ENCODE results near the gene TNFSF10. TPM values are rescaled to one million over a fixed set of nuclear protein-coding genes. Genes with fewer than 3 reads are reported as not detected.

Gene TNFSF10
- total and polyA plus RNA-seq, 2 of the 8 experiments (the other 6 are each of a cell fraction or from before 2014, with no cell fraction given): 0.06 TPM; not detected in 1

- CTCF ChIA-PET (ENCODE audit: partially characterized antibody): interaction anchor here (0.9 to 1.8 kb wide), 6 partner anchors 7 to 431 kb away, joined by 3 to 7 read pairs (median 4); no protein-coding TSS in a partner anchor
- Histone ChIP-seq H3K27ac (ENCODE audit: low read depth, low read length) (no peak overlapping the region), H3K4me3 (ENCODE audit: extremely low read depth in 1 of 4, insufficient read depth in 2 of 4, low read depth in 3 of 4, low read length in 4 of 4) (no peak overlapping the region), H2AK5ac (ENCODE audit: low read depth, low read length) (no peak overlapping the region), H3K27me3 (replicated peaks in 1 of 4; ENCODE audit: control insufficient read depth in 3 of 4, extremely low read depth in 1 of 4, insufficient read depth in 3 of 4, low read length in 3 of 4) (no peaks in the 10 kb centered on the region), H3K9me3 (ENCODE audit: insufficient read depth in 2 of 2, low read depth in 1 of 2, low read length in 1 of 2) (no peaks in the 10 kb centered on the region; a peak in 1 of 4 replicates), H3K56ac (replicated peaks; ENCODE audit: insufficient read length, low read depth, low read length) (no peak overlapping the region), H4K8ac (ENCODE audit: extremely low read depth, insufficient read depth, low read length) (no peak overlapping the region), H3K4me2 (ENCODE audit: insufficient read depth in 1 of 2, low read depth in 2 of 2, low read length in 2 of 2) (no peak overlapping the region), H4K20me1 (replicated peaks in 1 of 2; ENCODE audit: control insufficient read depth in 1 of 2, insufficient read depth in 2 of 2, low read length in 2 of 2) (no peaks in the 10 kb centered on the region), H4K91ac (replicated peaks; ENCODE audit: insufficient read length, low read length) (no peak overlapping the region), H3K9ac (replicated peaks in 1 of 4; ENCODE audit: extremely low read depth in 1 of 4, low read depth in 3 of 4, low read length in 3 of 4) (no peak overlapping the region), H2BK12ac (ENCODE audit: low read depth, low read length) (no peak overlapping the region), H3K23ac (ENCODE audit: insufficient read length) (no peak overlapping the region), H2BK120ac (replicated peaks; ENCODE audit: low read depth, low read length) (no peak overlapping the region), H3K4ac (replicated peaks; ENCODE audit: insufficient read length, low read depth, low read length) (no peak overlapping the region), H2BK5ac (ENCODE audit: low read depth, low read length) (no peak overlapping the region), H3K18ac (ENCODE audit: extremely low read depth, low read length) (no peak overlapping the region), H2AFZ (ENCODE audit: low read length) (no peak overlapping the region), H3K14ac (ENCODE audit: insufficient read length) (no peak overlapping the region), H4K5ac (ENCODE audit: insufficient read length, low read depth, low read length) (no peak overlapping the region), H3K79me2 (ENCODE audit: control insufficient read depth in 1 of 2, insufficient read depth in 2 of 2, low read length in 2 of 2) (no peaks in the 10 kb centered on the region), H3K79me1 (ENCODE audit: low read depth, low read length) (no peaks in the 10 kb centered on the region), H3K4me1 (replicated peaks in 1 of 4; ENCODE audit: control insufficient read depth in 3 of 4, insufficient read depth in 4 of 4, low read length in 3 of 4) (no peaks in the 10 kb centered on the region), H2BK15ac (ENCODE audit: low read length) (no peak overlapping the region), H3K36me3 (ENCODE audit: control insufficient read depth in 2 of 4, insufficient read depth in 4 of 4, low read length in 3 of 4) (no peaks in the 10 kb centered on the region), H2BK20ac (ENCODE audit: low read length) (no peak overlapping the region), H3K23me2 (ENCODE audit: low read depth, low read length) (no peaks in the 10 kb centered on the region)
- POLR2A ChIA-PET (ENCODE audit: partially characterized antibody): no interaction called here
- FAIRE-seq (no peak), DNase-seq (ENCODE audit: low read depth in 1 of 2, low spot score in 2 of 2) (no peak)
- WGBS, 2 experiments (ENCODE audit: extremely low coverage in 1 of 2, insufficient coverage in 1 of 2, insufficient read length in 1 of 2, insufficient replicate concordance in 2 of 2, low coverage in 1 of 2, low lambda C conversion rate in 2 of 2, missing lambda C conversion rate in 1 of 2): 86% methylated on average over 4 of the region's 4 CpGs; no CpG with 5 or more reads in 1 of the 2 experiments
- TF ChIP-seq EZH2 (IDR thresholded peaks at IDR 0.05; ENCODE audit: low read depth, low read length, severe bottlenecking) (no peak), CBX8 (IDR thresholded peaks at IDR 0.05; ENCODE audit: borderline replicate concordance, low read depth, low read length) (no peak), ZNF274 (IDR thresholded peaks at IDR 0.05; ENCODE audit: borderline replicate concordance, extremely low read depth, low read length) (no peak), POLR2AphosphoS5 (IDR thresholded peaks at IDR 0.05; ENCODE audit: low read depth, low read length) (no peak), E2F6 (IDR thresholded peaks at IDR 0.05) (no peak), SP2 (IDR thresholded peaks at IDR 0.05; ENCODE audit: low read length) (no peak)
Measured at GRCh38 chr3:172466553-172467130, 56.6 kb downstream of the TNFSF10 start.

Measured in H1 (cell line).